LNCAP (cell line): ENCODE results near the gene LMF2.

ENCODE experiments used
- TF ChIP-seq, protein P1 (sequence below): fragments of 450-650 bp; IDR thresholded peaks from 2 replicates; pipeline ENCODE4 v1.5.1; 2017; ENCODE audit warnings: mild to moderate bottlenecking

Gene LMF2

DNA sequence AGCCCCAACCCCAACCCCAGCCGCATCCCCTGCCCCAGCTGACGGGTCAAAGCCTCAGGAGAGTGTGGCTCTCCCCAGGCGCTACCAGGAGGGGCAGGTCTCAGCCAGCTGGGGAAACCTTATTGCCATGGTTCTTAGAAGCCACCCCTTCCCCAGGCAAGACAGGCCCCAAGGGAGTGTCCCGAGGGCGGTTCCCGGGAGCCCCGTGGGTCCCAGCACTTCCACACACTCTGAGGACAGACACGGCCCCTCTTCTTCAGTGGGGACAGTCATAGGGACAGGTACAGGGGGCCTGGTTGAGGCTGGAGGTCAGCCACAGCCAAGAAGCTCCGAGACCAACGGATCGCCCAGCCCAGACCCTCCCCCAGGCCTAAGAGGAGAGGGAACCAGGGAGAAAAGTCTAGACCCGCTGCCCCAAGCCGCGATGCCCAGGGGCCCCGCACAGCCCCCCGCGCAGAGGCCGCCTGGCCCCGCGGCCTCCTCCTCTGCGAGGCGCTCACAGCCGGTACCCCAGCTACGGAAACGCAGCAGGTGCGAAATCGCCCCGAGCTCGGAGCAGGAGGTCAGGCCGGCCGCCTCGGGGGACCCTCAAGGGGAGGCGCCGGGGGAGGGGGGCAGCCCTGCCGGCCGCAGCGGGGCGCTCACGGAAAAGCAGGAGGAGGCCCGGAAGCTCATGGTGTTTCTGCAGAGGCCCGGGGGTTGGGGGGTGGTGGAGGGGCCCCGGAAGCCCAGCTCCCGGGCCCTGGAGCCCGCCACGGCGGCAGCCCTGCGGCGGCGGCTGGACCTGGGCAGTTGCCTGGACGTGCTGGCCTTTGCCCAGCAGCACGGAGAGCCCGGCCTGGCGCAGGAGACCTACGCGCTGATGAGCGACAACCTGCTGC is 40.8 kb upstream of the LMF2 start:
- TF ChIP-seq, protein P1, sequence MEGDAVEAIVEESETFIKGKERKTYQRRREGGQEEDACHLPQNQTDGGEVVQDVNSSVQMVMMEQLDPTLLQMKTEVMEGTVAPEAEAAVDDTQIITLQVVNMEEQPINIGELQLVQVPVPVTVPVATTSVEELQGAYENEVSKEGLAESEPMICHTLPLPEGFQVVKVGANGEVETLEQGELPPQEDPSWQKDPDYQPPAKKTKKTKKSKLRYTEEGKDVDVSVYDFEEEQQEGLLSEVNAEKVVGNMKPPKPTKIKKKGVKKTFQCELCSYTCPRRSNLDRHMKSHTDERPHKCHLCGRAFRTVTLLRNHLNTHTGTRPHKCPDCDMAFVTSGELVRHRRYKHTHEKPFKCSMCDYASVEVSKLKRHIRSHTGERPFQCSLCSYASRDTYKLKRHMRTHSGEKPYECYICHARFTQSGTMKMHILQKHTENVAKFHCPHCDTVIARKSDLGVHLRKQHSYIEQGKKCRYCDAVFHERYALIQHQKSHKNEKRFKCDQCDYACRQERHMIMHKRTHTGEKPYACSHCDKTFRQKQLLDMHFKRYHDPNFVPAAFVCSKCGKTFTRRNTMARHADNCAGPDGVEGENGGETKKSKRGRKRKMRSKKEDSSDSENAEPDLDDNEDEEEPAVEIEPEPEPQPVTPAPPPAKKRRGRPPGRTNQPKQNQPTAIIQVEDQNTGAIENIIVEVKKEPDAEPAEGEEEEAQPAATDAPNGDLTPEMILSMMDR: no peak

- TF ChIP-seq, protein P1: no peak
These were observed 39.9 kb upstream of the LMF2 start for GRCh38 chr22:50547263-50547985.

- TF ChIP-seq, protein P1: no peak
These were observed 39.1 kb upstream of the LMF2 start for GRCh38 chr22:50546326-50547262.

- TF ChIP-seq, protein P1: no peak
These were observed 38.2 kb upstream of the LMF2 start, which contains the start of gene KLHDC7B for GRCh38 chr22:50545522-50546325. Gene KLHDC7B (plus strand): TSS chr22:50545899. CDS start chr22:50546244, 345 bp downstream.

DNA sequence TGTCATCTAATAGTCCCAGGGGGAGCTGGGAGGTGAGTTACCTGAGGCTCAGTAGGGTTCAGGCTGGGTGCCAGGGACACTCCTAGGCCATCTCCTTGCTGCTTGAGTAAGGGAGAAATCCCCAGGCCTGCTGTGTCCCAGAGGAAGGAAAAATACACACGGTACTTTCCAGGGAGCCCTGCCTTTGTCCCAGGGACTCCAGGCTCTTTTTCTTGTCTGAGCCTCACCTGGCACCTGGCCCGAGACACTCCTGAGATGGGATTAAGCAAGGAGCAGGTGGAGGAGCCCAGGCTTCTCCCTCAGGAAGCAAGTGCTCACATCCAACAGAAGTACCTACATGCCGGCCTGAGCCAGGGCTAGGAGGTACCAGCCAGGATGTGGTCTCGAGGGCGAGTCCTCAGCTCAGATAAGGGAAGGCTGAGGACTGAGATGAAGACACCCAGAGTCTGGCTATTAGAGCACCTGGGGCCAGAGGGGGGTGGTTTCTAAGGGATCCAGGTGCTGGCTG is 37.3 kb upstream of the LMF2 start:
- TF ChIP-seq, protein P1: no peak

- TF ChIP-seq, protein P1: no peak
These were observed 36.7 kb upstream of the LMF2 start for GRCh38 chr22:50544078-50544745.
